Right lobe of liver (tissue), 6 donors: ENCODE data around the gene TSKU. TPM values are rescaled to one million over a fixed set of nuclear protein-coding genes. Genes with fewer than 3 reads are reported as not detected.

Experiments used
- ATAC-seq, 4 donors: fragments of 200-7000 bp; cut with Tn5 transposase; one replicate each; pipeline ENCODE4 v1.9.1; 2020; ENCODE audit warnings: mild to moderate bottlenecking in 4 of 4, moderate library complexity in 4 of 4
- DNase-seq, 3 donors: peaks; one replicate each; pipeline ENCODE4 v3.0.0-alpha.2; 2020
- H3K27ac ChIP-seq, 3 donors: fragments of 200-600 bp; one replicate each; pipeline ENCODE4 v1.8.0; 2022
- H3K27me3 ChIP-seq, 2 donors: fragments of 200-600 bp; one replicate each; pipeline ENCODE4 v1.8.0; 2022
- H3K36me3 ChIP-seq, 4 donors: fragments of 200-600 bp; sonication (generic) in 1 of 4; one replicate each; pipeline versions ENCODE4 v1.5.1 to v1.8.0; 2017 to 2022; ENCODE audit warnings: control low read depth in 1 of 4
- H3K4me1 ChIP-seq, 4 donors: fragments of 200-600 bp; sonication (generic) in 1 of 4; one replicate each; pipeline versions ENCODE4 v1.5.1 to v1.8.0; 2017 to 2022; ENCODE audit warnings: control low read depth in 1 of 4
- H3K4me3 ChIP-seq, 3 donors: fragments of 200-600 bp; one replicate each; pipeline ENCODE4 v1.8.0; 2022
- H3K9me3 ChIP-seq, 4 donors: fragments of 200-600 bp; sonication (generic) in 1 of 4; one replicate each; pipeline versions ENCODE4 v1.5.1 to v1.8.0; 2017 to 2022; ENCODE audit warnings: control low read depth in 1 of 4
- POLR2A ChIP-seq: fragments of 450-650 bp; IDR thresholded peaks from one replicate; pipeline ENCODE4 v1.6.1; 2017; ENCODE audit warnings: antibody characterized with exemption, mild to moderate bottlenecking
- WGBS: methylation state at CpG from one replicate; pipeline ENCODE4 v1.1.6; 2018; ENCODE audit warnings: low coverage, low lambda C conversion rate; ENCODE audit not compliant: insufficient coverage; ENCODE audit errors: missing lambda C conversion rate; 5-methylcytosine and 5-hydroxymethylcytosine counted together
- intact Hi-C, 2 donors: fragments of 100-400 bp; cut with DNase I; formaldehyde crosslinking; loops; one replicate each; pipeline versions ENCODE4 v1.11.2 to v1.14.1; 2022
- total RNA-seq, 6 experiments: library from RNA; depleted of rRNA in 2 of 6; stranded (reverse); fragments of >200 nt in 2 of 6; fragmentation: NEBNext Ultra II Directional in 3 of 6; extraction: Animal tissue kit (Norgen Biotek cat#: 25700) in 3 of 6; gene quantifications; one replicate each; pipeline versions ENCODE4 v1.1.0 to v1.2.4, GENCODE V29; 2016 to 2023
- TF ChIP-seq, protein P1 (sequence below), 4 donors: fragments of 200-600 bp in 3 of 4; fragments of 450-650 bp in 1 of 4; IDR thresholded peaks; one replicate each; pipeline versions ENCODE4 v1.5.1 to v1.8.0; 2016 to 2022; ENCODE audit warnings: antibody characterized with exemption in 4 of 4, mild to moderate bottlenecking in 2 of 4
- donor health status: DM: no; HTN: yes; CAD: no.
- donor health status: DM: no; HTN: no; CAD: no.
- donor health status: DM: no; HTN: no; CAD: no.
- donor health status: DM: no; HTN: yes; CAD: no.
- donor health status: DM: no; HTN: yes; CAD: no.

TSKU gene
- total RNA-seq, 6 experiments from 2014 or later: 66.1 to 1,026 (median 278) TPM

DNA sequence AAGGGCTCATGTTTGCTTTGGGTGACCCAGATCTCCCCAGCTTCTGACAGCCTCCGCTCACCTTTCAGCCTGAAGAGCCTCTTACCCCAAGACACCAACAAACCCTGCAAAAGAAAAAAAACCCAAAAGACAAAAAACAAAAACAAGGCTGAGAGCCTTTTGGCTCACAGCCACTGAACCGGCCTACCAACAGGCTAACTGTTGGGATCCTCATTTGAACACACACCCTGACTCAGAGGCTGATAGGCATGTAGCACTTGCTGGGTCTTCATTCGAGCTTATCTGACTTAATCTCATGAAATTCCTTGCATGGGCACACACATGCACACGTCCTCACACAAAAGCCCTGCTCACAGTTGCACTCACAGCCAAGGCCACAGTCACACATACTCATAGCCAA, 22.9 kb upstream of the TSKU start:
- H3K27ac ChIP-seq: no peak overlapping the region
- peaks cover 0 to 15% (median 0%) of the 10 kb centered on the region in 4 donors for H3K36me3 ChIP-seq
- WGBS: 72% methylated on average over 3 of the region's 4 CpGs
- DNase-seq: no peak
- peaks cover 0 to 43% (median 10%) of the 10 kb centered on the region in 4 donors for H3K4me1 ChIP-seq
- no peak for TF ChIP-seq POLR2A
- TF ChIP-seq, protein P1, sequence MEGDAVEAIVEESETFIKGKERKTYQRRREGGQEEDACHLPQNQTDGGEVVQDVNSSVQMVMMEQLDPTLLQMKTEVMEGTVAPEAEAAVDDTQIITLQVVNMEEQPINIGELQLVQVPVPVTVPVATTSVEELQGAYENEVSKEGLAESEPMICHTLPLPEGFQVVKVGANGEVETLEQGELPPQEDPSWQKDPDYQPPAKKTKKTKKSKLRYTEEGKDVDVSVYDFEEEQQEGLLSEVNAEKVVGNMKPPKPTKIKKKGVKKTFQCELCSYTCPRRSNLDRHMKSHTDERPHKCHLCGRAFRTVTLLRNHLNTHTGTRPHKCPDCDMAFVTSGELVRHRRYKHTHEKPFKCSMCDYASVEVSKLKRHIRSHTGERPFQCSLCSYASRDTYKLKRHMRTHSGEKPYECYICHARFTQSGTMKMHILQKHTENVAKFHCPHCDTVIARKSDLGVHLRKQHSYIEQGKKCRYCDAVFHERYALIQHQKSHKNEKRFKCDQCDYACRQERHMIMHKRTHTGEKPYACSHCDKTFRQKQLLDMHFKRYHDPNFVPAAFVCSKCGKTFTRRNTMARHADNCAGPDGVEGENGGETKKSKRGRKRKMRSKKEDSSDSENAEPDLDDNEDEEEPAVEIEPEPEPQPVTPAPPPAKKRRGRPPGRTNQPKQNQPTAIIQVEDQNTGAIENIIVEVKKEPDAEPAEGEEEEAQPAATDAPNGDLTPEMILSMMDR (IDR thresholded peaks at IDR 0.05): no peak
- no peak for ATAC-seq
- intact Hi-C loops: no loop called here
- no peak overlapping the region for H3K4me3 ChIP-seq
- H3K9me3 ChIP-seq: no peaks in the 10 kb centered on the region
- H3K27me3 ChIP-seq: no peaks in the 10 kb centered on the region

DNA sequence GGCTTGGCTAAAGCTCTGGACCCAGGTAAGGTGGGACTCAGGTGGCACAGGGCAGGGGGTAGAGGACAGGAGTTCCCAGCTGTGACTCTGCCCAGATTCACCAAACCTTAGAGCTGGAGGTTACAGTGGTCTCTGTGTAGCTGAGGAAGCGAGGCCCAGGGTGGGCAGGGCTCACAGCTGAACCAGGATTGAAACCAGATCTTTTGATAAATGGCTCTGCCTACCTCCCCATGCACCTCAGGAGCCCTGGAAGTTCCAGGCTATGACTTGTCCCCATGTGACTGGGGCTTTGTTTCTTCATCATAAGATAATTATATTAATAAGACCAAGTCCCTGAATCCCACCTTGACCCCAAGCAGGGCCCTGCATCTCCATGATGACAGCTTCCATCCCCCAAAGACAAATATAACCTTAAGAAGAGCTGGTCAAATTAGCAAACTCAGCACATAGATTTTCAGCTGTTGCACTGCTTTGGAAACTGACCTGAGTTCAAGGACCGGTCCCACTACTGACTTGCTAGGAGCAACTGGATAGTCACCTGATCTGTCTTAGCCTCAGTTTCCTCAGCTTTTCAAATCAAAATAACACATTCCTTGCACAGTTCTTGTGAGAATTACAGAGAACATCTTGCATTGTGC, 21.3 kb upstream of the TSKU start:
- DNase-seq (no peak), ATAC-seq (no peak)
- no peak overlapping the region for H3K4me3 ChIP-seq
- 67% methylated on average over 1 of the region's 2 CpGs for WGBS
- no peaks in the 10 kb centered on the region for H3K27me3 ChIP-seq
- intact Hi-C loops: no loop called here
- TF ChIP-seq, protein P1 (IDR thresholded peaks at IDR 0.05): no peak
- TF ChIP-seq POLR2A: no peak
- peak overlapping the region in 1 of 3 donors; percentile 37 for H3K27ac ChIP-seq
- H3K9me3 ChIP-seq: no peaks in the 10 kb centered on the region
- H3K36me3 ChIP-seq: peaks cover 0 to 16% (median 0%) of the 10 kb centered on the region in 4 donors
- H3K4me1 ChIP-seq: peaks cover 0 to 59% (median 18%) of the 10 kb centered on the region in 4 donors

DNA sequence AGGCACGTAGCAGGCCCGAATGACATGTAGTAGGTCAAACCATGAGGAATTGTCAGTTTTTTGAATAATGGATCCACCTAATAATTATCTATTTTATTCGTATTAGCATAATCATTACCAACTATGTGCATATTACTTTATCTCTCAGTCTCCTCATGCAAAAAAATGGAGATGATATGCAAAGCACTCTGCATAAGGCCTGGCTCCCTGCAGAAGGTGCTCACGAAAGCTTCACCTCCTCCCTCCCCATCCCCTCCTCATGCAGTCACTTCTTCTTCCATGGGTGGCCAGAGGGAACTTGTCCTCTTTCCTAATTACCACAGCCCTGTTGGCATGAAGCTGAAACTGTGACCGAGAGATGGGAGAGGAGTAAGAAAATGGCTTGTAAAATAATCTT, 20.8 kb upstream of the TSKU start:
- H3K9me3 ChIP-seq: no peaks in the 10 kb centered on the region
- H3K27me3 ChIP-seq: no peaks in the 10 kb centered on the region
- no peak overlapping the region for H3K4me3 ChIP-seq
- no peak for DNase-seq
- peak overlapping the region in 1 of 3 donors; percentile 37 for H3K27ac ChIP-seq
- TF ChIP-seq, protein P1 (IDR thresholded peaks at IDR 0.05): no peak
- no peak for TF ChIP-seq POLR2A
- H3K4me1 ChIP-seq: peaks cover 0 to 63% (median 18%) of the 10 kb centered on the region in 4 donors
- no peak for ATAC-seq
- peaks cover 0 to 16% (median 0%) of the 10 kb centered on the region in 4 donors for H3K36me3 ChIP-seq
- intact Hi-C loops: no loop called here
- 80% methylated on average over 5 of the region's 5 CpGs for WGBS

DNA sequence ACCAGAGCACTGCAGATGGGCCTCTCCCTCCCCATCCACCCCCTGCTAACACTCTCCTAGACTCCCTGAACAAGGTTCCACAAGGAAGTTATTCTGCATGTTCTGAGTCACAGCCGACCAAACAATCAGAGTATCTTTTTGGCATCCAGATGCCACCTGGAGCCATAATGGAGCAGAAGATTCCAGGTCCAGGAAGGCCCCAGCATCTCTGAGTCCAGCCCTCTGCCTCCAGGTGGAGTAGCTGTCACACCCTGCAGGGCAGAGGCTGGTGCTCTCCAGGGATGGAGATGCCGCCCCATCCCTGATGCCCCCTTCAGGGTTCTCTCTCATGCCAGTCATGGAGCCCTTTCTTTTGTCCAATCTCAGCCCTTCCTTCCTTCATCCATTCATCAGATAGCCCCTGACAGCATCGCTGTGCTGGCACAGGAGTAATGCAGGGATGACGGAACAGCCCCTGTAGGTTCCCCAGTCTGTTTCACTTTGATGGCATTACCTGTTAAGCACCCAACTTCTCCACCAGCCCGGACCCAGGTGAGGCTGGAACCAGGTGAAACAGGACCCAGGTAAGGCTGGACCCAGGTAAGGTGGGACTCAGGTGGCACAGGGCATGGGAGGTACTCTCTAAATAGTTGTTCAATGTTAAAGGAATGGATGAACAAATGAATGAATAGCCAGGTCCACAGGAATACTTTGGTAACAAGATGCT, 20.1 kb upstream of the TSKU start:
- no peak for DNase-seq
- Histone ChIP-seq H3K9me3 (no peaks in the 10 kb centered on the region), H3K36me3 (peaks cover 0 to 16% (median 0%) of the 10 kb centered on the region in 4 donors), H3K4me3 (no peak overlapping the region), H3K27me3 (no peaks in the 10 kb centered on the region), H3K4me1 (peaks cover 0 to 63% (median 20%) of the 10 kb centered on the region in 4 donors), H3K27ac (peak overlapping the region in 1 of 3 donors; percentile 100)
- intact Hi-C loops: no loop called here
- peak in 2 of 4 donors; percentile 6 to 23 for ATAC-seq
- no peak for TF ChIP-seq POLR2A
- TF ChIP-seq, protein P1 (IDR thresholded peaks at IDR 0.05): peak in 1 of 4 donors; percentile 6
- 77% methylated on average over 3 of the region's 5 CpGs for WGBS
